GM21360 (cell line): ENCODE measurements around the gene NDE1.
A peak's percentile ranks its signal among the peaks of the same experiment; 100 is the strongest.

Experiments
- ATAC-seq: cut with Tn5 transposase; IDR thresholded peaks from one replicate; pipeline ENCODE4 v1.9.1; 2021; ENCODE audit warnings: mild to moderate bottlenecking, moderate library complexity; ENCODE audit not compliant: unreplicated experiment

NDE1 gene

GRCh38 chr16:15764112-15764511 is 114.1 kb downstream of the NDE1 start:
- ATAC-seq: no peak

- no peak for ATAC-seq
These were observed 115.1 kb downstream of the NDE1 start for GRCh38 chr16:15765116-15765515.

DNA sequence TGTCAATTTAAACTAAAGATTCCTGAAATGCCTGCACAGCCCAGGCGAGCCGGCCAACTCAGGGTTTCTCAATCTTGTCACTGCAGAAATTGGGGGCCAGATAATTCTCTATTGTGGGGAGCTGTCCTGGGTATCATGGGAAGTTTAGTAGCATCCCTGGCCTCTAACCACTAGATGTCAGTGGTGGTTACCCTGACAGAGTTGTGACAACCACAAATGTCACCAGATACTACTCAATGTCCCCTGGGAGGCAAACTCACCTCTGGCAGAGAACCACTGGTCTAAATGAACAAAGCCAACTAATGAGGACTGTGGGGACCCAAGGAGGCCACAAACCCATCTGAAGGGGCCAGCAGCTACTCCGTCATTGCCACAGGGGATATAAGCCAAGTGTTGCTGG is 115.8 kb downstream of the NDE1 start:
- peak; percentile 84 for ATAC-seq

DNA sequence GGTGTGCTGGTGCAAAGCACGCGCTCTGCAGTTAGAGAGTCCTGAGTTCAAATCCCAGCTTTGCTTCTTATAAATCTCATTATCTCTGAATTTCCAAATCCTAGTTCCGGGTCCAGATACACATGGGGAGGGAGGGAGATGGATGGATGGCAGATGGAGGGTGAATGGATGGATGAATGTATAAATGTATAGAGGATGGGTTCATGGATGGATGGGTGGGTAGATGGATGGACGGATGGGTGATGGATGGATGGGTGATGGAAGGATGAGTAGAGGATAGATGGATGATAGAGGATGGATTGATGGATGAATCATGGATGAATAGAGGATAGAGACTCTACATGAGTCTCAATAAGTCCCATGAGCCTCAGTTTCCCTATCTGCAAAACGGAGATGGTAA is 116.9 kb downstream of the NDE1 start:
- ATAC-seq: no peak

DNA sequence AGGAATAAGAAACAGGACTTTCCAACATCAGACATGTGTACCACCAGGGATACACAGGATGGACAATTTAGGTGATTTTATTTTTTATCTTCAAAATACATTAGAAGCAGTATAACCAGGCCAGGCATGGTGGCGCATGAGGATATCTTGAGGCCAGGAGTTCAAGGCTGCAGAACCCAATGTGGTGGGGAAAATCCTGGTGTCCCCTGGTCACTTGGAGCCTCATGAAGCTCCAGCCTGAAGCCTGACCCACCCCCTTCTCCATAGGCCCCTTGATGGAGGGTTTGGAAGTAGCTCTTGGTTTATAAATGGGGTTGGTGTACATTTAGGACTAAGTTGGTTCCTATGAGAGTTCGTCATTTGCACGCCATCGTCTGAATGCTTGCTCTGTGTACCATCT is 118.2 kb downstream of the NDE1 start:
- no peak for ATAC-seq

DNA sequence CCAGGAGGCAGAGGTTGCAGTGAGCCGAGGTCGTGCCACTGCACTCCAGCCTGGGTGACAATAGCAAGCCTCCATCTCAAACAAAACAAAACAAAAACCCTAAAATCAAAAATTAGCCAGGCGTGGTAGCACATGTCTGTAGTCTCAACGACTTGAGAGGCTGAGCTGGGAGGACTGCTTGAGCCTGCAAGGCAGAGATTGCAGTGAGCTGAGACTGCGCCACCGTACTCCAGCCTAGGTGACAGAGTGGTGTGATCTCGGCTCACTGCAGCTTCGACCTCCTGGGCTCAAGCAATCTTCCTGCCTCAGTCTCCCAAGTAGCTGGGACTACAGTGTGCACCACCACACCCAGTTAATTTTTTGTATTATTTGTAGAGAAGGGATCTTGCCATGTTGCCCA is 119.2 kb downstream of the NDE1 start:
- ATAC-seq: no peak

DNA sequence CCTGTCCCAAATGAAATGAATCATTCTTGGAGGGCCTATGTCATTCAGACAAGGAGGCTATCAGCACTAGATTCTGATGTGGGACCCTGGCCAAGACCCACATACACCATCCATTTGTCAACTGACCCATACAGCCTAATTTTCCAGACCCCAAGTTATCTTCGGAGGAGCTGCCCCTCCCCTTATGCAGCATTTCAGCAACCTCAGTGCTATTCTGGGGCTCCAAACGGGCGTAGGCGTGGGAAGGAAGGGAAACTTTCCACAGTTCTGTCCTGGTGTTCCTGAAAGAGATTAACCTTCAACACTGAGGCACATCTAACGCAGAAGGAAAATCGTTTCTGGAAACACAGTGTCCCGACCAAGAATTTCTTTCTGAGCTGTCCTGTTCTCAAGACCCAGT is 120.1 kb downstream of the NDE1 start:
- no peak for ATAC-seq

DNA sequence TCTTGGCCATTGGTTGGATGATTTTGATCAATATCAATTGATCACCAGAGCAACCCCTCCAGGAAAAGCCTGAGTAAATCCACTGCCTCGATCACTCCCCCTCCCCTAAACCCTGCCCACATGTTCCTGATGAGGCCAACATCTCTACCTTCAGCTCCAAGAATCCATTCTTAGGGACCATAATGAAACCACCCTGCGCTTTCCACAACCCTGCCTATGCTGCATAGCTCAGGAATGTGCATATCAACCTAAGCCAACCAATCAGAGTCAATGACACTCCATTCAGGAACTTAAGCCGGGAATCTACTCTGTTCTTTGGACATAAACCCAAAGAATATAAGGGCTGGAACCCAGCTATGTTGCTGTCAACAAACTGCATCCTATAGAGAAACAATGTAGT is 120.5 kb downstream of the NDE1 start:
- ATAC-seq: no peak

DNA sequence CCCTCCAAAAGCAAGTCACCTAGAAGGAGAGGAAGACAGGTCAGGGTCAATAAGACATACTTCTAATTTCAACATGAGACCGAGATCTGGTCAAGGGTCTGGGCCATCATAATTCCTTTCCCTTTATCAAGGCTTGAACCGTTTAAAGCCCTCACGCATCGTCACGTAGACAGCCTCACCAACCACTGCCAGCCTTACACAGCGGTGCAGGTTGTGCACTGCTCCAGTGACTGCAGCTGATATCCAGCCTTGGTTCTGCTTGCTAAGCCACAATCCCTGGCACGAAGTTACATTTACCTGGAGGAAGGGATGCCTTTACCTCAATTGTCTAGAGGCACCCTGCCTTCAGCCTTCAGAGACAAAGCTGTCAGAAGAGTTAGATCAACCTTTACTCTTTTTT is 121.6 kb downstream of the NDE1 start:
- no peak for ATAC-seq

GRCh38 chr16:15772579-15773293 is 122.7 kb downstream of the NDE1 start:
- ATAC-seq: no peak

DNA sequence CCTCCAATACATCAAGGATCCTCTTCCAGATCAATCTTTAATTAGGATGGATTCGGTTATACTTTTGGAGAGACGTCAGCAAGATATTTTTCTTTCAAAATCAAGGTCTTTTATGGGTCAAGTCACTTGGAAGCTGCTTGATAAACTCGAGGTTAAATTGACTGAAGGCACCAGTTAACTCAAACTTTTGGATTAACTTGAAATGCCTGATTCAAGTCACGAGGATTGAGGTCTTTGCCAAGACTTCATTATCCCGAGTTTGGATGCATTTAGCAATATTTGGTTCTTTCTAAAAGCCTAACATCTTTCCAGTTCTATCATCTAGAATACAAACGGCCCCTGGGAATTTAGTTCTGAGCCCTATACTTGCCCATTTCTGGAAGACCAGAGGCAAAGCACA is 123.9 kb downstream of the NDE1 start:
- no peak for ATAC-seq

DNA sequence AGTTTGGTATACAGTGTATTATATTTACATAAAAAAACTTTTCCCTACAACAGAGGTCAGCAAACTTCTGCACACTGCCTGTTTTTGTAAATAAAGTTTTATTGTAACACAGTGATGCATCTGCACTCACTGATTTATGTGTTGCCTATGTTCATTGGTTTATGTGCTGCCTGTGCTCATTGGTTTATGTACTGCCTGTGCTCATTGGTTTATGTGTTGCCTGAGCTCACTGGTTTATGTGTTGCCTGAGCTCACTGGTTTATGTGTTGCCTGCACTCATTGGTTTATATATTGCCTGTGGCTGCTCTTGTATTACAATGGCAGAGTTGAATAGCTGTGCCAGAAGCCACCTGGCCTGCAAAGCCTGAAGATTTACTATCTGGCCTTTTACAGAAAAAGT is 125.2 kb downstream of the NDE1 start:
- ATAC-seq: no peak

DNA sequence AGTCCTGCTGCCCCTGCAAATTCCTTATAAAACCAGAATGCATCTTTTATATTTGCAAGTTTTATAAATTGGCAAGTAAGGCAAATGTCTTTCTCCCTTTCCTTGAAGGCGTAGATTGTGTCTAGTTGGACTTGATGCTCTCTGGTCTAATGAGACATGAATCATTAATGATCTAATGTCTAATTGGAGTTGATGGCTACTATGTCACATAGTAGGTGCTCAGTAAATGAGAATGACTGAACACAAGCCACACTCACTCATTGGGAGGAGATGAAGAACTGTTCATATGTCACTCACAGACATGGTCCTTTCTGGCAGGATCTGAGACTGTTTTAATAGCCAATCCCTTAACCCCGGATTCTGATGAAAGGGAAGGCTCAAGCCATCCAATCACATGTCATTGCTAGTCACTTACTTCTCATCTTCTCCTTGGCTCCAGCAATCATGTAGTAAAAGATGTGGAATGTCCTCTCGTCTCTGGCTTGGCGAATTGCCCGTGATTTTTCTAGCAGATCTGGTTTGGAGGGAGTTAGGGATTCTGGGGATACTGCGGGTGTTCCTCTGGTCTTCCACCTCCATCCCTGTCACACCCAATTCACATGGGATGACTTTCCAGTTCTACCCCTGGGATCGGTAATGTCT is 125.7 kb downstream of the NDE1 start:
- no peak for ATAC-seq
